Activated CD4-positive, alpha-beta T cell treated with anti-CD3 and anti-CD28 coated beads, Interleukin-2, amount 50 U/mL, for 48 hours (primary cell): Measurements from ENCODE around the gene SYTL2.
"Not testable (repeated sequence)": the region's sequence is repeated elsewhere in the genome, so short reads cannot be mapped to it uniquely, and the experiment has no call there.

Experiments used
- DNase-seq, 2 experiments: peaks; one replicate each; pipeline ENCODE4 v3.0.0-alpha.2; 2020

SYTL2 gene

DNA sequence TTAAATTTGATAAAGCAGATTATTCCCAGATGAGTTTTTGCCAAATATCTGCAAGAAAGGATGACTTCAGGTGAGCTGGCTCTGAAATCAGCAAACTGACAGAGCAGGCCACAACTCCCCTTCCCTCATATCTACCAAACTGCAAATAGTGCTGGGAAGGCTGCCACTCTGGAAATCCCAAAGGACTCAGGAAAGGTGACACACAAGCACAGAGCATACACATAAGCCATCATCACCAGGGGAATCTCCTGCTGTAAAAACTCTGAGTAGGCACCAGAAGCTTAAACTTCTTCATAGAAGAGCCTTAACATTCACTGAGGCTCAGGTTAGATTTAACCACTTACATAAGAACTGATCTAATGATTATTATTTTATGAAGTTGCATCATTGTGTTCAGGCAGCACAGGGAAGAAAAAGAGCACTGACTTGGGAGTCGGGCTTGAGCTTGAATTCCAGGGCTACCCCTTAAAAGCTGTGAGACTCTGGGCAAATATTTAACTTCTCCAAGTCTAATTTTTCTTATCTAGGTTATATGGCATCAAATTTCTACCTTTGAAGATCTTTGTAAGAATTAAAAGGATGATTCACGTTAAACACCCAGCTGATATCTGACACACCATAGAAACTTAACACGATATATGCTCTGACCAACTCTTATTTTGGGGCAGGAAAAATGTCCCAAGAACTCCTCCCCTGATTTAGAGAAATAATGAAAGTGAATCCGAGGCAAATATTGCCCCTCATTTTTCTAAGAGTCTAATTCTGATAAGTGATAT lies 15.0 kb downstream of the SYTL2 start:
- DNase-seq, result no peak

DNA sequence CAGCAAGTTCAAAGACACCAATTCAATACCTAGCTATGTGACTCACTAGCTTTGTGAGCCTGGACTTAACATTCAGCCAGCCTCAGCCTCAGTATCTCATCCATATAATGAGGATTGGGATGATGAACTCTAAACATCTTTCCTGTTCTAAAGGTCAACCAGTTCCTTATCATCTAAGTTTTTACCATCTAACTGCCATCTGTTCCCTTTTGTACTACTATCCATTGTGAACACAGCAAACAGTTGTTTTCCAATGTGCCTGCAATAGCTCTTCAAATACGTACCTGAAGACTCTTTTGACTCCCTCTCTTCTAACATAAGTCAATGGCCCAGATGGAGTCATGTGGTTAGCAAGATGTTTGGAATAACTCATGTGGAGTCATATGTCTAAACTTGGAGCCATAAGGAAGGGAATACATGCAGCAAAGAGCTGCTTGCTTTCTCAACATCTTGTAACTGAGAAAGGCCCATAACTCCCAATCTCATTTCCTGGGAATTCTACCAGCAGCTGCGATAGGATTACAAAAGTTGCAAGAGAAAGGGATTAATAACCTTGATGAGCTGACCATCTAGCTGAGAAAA lies 19.4 kb downstream of the SYTL2 start:
- DNase-seq, result no peak

DNA sequence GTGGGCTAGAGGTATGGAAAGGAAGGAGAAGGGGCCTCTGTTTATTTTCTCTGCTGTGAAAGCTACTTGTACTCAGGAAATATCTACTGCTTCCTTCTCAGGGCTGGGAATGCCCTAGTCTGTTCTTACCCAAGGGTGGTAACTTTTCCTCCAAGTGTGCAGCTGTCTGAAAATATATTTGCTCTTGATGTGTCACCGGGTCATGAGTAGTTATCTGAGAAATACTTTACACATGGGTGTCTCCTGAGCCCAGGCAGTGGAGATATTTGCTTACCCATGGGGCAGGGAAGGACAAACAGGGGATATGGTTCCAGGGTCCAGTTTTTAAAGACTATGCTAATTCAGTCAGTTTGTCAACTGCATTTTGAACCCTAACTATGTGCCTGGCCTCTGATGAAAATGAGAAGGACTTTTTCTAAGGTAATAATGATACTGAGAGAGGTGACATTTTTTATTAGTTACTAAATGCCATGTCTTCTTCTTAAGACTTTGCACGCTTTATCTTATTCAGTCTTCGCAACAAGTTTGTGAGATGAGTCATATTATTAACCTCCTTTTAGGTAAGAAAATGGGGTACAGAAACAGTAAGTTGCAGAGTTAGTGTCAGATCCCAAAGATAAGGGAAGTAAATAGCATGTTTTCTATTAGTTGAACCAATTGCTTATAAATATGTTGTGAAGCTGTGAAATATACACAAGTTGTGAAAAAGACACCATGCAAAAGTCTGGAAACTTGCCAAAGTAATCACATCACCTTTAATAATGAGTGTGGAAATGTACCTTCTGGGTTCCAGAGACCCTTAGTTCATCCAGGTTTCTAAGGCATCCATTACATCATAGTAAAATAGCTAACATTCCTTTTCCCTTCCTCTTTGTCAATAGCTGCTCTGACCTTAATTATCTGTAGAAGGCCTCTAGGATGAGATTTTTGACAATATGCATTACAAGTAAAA lies 22.9 kb downstream of the SYTL2 start:
- no peak for DNase-seq

DNA sequence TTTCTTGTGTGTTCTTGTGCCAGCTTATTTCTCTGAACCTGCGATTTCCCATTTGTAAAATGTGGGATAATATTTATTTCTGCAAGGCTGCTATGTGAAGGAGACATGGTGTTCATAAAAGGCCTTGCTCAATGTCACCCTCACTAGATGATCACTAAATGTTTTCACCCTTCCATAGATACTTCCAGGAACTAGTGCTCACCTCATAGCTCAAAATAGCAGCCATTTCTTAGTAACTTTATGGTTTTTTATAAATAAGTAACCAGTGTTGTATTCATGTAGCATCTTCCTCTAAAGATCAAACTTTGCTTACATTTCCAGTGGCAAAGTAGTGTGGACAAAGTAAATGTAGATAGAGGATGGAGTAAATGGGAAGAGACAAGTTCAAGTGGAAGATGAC lies 23.8 kb downstream of the SYTL2 start:
- no peak for DNase-seq

DNA sequence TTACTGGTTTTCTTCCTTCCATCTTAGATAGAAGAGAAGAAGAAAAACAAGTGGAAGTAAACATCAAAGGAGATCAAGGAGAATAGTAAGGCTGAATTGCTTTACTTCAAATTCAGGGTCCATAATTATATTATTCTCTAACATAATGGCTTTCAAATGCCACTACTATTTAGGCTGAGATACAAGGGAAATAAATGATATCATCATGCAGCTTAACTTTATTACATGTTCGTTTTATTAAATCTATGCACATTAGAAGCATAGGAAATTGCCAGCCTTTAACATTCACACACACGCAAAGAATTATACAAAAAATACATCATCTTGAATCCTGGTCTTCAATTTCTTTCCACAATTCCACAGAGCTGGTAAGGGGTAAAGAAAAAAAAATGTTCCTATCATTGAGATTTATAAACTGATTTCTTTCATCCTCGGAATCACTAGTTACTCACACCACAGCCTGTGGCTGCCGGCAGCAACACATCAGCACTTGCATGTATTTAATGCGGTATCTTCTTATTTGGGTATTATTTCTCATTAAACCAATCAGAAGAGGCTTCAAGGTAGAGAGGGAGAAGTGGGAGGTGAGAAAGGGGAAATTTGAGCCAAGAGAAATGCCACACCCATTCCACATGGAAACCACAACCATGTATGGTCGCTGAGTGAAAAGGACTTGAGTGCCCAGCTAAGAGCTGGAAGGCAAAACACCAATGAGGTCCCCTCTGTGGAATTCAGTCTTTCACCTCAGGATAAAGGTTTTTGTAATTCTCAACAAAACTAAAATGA lies 26.3 kb downstream of the SYTL2 start:
- no peak for DNase-seq

DNA sequence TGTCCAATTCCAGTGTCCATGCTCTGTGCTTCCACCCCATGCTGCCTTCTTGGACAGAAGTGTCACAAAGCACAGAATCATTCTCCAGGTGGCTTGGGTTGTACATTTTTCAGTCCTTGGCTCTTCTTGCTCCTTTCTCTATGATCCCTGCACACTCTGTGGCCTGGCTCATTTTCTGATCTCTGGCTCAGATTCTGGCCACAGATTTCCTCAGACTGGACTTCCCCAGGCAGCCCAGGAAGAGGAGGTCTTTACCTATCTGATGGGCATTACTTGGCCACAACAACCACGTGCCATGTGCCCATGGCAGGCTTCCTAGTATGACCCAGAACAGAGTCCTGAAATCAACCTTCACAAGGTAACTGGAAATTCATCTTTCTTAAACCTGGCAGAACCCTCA lies 27.2 kb downstream of the SYTL2 start:
- DNase-seq, result no peak

DNA sequence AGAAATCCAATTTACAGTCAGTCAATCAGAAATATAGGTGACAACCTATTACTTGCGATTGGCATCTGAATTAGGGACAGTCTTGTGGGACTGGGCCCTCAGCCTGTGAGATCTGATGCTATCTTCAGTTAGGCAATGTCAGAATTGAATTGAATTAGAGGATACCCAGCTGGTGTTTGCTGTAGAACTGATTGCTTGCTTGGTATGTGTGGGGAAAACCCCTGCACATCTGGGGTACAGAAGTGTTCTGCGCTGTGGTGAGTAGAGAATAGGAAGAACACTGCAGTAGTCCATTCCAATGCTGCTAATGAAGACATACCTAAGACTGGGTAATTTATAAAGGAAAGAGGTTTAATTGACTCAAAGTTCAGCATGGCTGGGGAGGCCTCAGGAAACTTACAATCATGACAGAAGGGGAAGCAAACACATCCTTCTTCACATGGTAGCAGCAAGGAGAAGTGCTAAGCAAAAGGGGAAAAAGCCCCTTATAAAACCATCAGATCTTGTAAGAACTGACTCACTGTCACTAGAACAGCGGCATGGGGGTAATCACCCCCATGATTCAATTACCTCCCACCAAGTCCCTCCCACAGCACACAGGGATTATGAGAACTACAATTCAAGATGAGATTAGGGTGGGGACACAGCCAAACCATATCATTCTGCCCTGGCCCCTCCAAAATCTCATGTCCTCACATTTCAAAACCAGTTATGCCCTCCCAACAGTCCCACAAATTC lies 30.0 kb downstream of the SYTL2 start:
- not testable (repeated sequence) for DNase-seq

DNA sequence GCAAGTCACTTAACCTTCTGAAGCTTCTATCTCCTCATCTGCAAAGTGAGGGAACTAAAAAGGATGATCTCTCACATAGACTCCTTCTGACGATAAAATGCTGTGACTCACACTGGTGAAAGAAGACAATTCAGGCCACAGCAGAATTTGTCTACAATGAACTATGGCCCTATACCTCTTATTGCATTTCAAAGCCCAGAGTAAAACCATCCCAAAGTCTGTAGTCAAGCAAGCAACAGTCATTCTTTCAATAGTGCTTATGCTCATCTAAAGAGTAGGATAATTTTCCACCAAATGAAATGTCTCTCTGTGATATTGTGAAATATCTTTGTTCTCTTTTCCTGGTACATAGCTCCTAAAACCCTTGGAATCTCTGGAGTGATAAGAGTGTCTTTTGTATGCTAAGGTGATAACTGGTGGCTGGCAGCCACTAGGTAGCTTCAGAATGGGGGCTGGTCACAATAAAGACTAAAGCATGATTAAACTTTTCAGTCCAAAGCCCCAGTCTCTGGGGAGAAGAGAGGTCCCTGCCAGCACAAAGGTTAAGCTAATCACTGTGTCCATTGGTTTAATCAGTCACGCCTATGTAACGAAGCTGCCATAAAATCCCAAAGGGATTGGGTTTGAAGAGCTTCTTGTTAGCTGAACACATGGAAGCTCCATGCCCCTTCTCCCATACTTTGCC lies 30.8 kb downstream of the SYTL2 start:
- DNase-seq, result no peak

DNA sequence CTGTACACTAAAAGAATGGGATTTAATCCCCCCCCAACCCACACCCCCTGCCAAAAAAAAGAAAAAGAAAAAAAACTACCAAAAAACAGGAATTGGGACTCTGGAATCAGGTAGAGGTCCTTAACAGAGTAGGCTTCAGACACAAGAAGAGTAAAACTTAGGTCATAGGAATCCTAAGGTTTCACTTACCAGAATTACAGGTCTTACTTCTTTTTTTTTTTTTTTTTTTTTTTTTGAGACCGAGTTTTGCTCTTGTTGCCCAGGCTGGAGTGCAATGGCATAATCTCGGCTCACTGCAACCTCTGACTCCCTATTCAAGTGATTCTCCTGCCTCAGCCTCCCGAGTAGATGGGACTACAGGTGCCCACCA lies 33.4 kb downstream of the SYTL2 start:
- DNase-seq, result not testable (repeated sequence)

DNA sequence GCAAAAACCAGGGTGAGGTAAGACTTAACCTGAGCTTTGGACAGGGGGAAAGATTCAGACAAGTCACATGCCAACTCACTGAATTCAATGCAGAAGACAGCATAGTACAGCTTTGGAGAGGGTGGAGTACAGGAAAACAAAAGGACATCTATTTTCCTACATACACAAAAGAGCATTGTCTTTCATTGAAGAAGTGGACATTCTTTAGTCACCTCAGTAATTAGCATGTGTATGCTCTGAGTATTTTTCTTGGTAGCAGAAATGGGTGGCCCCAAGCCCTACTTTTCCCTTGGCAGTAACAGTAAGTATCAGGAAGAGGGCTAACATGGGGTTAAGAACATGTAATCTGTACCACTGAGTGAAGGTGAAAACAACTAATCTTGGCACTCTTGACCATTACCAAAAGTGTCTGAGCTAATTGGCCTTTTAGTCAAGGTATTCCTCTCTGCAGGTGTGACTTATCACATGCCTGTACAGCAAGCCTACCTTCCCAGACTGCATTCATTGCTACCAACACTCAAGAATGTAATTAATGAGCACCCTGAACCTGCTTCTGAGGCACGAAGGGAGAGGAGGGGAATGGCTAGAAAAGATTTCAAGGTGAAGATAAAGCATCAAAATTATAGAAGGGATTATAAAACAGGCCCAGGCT lies 33.9 kb downstream of the SYTL2 start:
- no peak for DNase-seq

DNA sequence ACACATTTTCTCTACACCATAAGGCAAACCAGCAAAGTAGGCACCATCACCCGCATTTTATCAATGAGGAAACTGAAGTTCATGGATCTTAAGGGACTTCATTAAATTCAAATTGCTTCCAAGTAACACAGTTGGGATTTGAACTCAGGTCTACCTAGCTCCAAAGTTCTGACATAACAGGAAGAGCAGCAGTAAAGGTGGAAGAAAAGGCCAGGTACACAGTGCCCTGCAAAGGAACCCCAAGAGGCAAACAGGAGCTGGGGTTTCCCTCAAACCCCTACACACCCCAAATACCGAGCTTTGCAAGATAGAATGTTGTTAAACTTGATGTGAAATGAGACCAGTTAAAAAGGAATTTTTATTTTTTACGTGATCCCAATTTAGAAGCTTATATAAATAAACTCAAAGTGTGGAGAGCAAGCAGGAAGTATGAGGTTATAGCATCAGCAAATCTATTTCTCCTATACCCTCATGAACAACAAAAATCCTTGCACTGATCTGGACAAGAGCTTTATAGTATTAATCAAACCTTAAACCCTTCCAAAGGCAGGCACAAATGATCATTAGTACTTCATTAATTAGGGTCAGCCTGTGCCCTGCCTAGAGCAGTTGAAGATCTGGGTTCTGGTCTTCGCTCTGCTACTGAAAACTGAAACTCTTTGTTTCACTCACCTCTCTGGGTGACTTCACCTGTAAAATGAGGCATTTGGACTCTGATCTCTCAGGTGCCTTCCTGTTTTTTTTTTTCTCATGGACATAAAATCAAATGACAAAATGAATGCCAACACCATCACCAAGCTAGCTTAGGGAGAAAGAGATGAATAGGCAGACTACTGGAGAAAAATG lies 36.5 kb downstream of the SYTL2 start:
- no peak for DNase-seq

DNA sequence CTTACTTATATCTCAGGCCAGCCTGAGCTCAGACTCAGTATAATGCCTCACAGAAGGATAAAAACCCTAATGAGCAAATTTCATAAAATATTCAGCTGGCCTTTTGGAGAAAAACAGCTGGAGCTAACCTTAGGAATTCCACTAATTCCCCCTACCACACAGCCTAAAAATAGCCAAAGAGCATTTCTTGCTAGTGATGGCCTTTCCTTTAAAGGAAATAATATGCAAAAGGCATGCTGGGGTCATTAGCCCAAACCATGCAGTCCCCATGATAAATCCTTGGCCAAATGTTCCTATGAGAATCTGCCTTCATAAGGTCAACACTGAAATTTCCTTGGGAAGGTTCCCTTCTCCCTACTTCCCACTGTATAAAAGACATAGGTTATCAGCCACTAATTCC lies 38.2 kb downstream of the SYTL2 start:
- no peak for DNase-seq

DNA sequence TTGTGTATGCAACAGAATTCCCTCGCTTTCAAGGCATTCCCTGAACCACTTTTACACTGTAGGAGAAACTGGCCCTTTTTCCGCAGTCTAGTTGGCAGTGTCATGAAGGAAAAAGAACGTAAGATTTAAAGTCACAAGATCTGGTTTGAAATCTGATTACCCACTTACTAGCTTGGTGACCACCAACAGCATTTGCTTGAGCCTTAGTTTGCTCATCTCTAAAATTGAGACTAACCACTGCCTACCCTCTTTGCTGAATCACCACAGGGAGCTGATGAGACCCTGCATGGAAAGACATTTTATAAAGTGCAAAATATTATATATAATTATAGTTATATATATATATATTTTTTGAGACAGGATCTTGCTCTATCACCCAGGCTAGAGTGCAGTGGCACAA lies 39.4 kb downstream of the SYTL2 start:
- DNase-seq, result no peak

DNA sequence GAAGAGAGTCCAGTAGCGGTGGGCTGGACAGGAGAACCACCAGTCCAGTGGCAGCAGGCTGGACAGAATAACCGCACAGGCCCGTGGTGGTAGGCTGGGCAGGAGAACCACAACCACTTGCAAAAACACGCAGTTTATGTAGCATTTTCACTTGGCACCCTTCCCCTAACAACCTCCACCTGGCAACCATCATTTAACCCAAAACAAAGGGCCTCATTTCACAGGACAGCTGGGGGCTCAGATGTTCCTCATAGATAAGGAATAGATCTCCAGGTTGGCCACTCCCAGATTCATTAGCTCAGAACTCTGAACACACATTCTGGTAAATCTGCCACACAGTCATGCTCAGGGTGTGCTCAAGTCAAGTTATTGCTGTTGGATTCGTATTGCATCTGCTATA lies 41.2 kb downstream of the SYTL2 start:
- no peak for DNase-seq

DNA sequence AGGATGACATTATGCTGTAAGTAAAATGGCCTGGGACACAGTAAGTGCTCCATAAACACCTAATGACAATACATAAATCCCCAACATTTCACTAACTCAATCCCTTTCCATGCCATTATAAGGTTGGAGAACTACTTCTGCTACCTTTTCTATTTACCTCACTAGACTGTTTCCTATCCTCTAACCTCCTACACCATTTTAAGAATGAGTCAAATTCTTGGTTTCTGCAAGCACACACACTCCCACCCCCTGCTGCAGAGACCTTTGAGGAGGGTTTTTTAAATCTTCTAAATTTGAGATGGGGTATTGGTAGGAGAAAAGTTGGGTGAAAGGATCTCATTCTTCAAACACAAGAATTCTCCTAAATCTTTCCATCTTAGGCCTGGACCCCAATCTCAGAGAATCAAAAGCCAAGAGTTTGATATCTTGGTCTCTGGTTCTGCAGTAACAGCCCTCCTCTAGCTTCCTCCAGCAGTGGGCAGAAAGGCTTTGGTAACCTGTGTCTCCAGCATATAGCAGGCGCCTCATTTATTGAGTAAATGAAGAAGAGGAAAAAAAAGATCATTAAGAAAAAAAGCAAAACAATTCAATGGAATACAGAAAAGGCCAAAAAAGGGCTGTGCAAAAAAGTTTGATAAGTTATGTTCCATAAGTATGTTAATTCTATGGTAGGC lies 42.3 kb downstream of the SYTL2 start:
- DNase-seq, result no peak

DNA sequence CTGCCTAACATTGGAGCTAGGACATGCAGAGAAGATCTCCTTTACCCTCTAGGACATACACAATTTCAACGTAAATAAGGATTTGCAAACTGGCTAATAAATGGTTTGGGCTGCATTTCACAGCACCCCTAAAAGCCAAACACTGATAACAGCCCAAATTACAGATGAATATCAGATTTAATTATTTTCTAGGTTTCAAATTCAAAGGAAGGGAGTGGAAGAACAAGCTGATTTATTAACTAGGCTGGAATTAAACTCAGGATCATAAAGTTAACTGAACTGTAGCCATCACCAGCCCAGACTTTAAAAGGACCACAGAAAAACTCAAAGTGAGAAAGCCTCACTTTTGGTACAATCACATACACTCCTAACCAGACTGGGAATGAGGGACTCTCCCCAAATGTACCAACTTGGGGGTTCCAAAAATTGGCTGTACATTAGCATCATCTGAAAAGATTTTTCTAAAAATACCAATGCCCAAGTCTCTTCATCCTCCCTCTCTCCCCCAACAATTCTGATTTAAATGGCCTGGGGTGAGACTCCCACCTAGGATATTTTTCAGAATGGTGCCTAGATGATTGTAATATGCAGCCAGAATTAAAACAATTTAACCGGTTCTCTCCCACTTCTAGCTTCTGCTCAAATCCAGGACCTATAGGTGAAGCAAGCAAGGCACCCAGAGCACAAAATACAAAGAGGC lies 43.5 kb downstream of the SYTL2 start:
- DNase-seq, result no peak

DNA sequence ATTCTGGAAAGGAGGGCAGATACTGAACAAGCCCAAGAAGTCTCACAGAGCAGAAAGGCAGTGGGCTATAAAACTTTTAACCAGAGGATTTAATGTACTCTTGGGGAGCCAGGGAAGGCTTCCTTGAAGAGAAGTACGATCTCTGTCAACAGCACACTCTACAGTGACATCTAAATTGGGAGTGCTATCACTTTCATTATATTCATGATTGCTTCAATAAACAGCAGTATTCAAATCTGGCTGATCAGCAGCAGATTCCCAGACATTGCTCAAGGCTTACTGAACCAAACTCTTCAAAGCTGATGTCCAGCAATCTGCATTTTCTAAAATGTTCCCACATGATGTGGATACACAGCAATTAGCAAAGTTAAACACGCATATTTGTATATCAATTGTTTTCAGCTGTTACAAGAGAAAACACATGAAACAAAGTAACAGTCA lies 44.2 kb downstream of the SYTL2 start:
- no peak for DNase-seq

DNA sequence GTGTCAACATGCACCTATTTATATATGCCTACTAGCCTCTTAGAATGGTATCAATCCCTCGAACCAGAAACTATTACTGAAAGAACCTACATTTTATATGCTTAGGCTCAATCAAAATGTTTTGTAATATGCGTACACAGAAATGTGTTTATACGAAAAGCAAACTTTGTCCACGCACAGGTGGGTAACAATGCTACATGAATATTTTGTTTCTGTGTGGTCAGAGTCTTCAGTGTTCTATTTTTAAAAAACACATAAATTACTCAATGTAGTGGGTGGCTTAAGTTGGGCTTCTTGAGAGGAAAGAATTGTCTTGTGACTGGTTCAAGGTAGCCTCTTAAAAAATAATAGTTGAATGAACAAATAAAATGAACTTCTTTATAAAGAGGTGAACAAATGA lies 46.1 kb downstream of the SYTL2 start:
- DNase-seq, result no peak

DNA sequence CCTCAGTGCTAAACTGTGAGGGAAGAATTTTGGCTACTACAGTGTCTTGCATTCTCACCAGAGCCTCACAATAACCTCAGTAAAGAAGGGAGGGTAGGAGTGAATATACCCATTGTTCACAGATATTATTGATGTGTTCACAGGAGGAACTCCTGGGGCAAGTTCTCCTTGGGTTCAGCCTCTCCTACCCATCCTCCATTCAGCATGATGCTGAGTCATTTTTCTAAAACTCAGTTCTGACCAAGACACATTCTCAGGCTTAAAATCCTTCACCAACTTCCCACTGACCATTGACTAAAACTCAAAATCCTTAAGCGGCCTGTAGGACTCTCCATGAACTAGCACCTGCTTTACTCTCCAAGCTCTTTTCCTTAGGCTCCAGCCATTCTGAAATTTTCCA lies 48.7 kb downstream of the SYTL2 start:
- DNase-seq, result no peak
